K562 (cell line): Measurements from ENCODE around the gene HYCC2. TPM values are rescaled to one million over a fixed set of nuclear protein-coding genes. Genes with fewer than 3 reads are reported as not detected.

Experiments
- ELF1 ChIP-seq: fragments of 200-800 bp; sonication (Bioruptor generic); IDR thresholded peaks from 2 replicates; pipeline ENCODE4 v1.6.1; 2016; ENCODE audit warnings: missing genetic modification characterization, missing compliant biosample characterization
- HNRNPH1 ChIP-seq: fragments of 200-400 bp; formaldehyde crosslinking; optimal IDR thresholded peaks from 2 replicates; pipeline ENCODE3; 2017; ENCODE audit warnings: low read depth, mild to moderate bottlenecking, low read length, moderate library complexity
- PCBP1 ChIP-seq: fragments of 200-400 bp; formaldehyde crosslinking; IDR thresholded peaks from 2 replicates; pipeline ENCODE4 v1.6.1; 2018; ENCODE audit warnings: mild to moderate bottlenecking, low read depth, low read length; ENCODE audit not compliant: poor library complexity, severe bottlenecking
- PYGO2 ChIP-seq: fragments of 450-650 bp; IDR thresholded peaks from 2 replicates; pipeline ENCODE4 v1.6.1; 2016; ENCODE audit warnings: mild to moderate bottlenecking, missing genetic modification characterization, moderate library complexity, missing compliant biosample characterization
- RBM17 ChIP-seq: fragments of 200-400 bp; formaldehyde crosslinking; IDR thresholded peaks from 2 replicates; pipeline ENCODE4 v1.6.1; 2017; ENCODE audit warnings: low read depth, mild to moderate bottlenecking, low read length, borderline replicate concordance
- RBM22 ChIP-seq: fragments of 200-400 bp; formaldehyde crosslinking; IDR thresholded peaks from 2 replicates; pipeline ENCODE4 v1.6.1; 2018; ENCODE audit warnings: low read length, low read depth; ENCODE audit not compliant: poor library complexity, severe bottlenecking
- RFX5 ChIP-seq: IDR thresholded peaks from 2 replicates; pipeline ENCODE4 v1.6.1; 2011; ENCODE audit warnings: low read depth, mild to moderate bottlenecking, improper control_type of control experiment, low read length
- SRF ChIP-seq, 2 experiments: fragments of 250-450, 450-650 bp in 1 of 2; sonication (Bioruptor Pico) in 1 of 2; sonication (generic) in 1 of 2; formaldehyde crosslinking; IDR thresholded peaks; 2 replicates each; pipeline versions ENCODE4 v1.5.0 to v1.5.1; 2020 to 2022; ENCODE audit warnings: mild to moderate bottlenecking in 1 of 2, missing genetic modification reagents in 1 of 2
- TGIF2 ChIP-seq: sonication (generic); formaldehyde crosslinking; IDR thresholded peaks from 2 replicates; pipeline ENCODE4 v1.8.1; 2022; ENCODE audit warnings: mild to moderate bottlenecking, missing genetic modification reagents, moderate library complexity
- ZBTB49 ChIP-seq: sonication (generic); formaldehyde crosslinking; IDR thresholded peaks from 2 replicates; pipeline ENCODE4 v1.8.0; 2022; ENCODE audit warnings: missing genetic modification reagents, mild to moderate bottlenecking, borderline replicate concordance
- ZBTB5 ChIP-seq: fragments of 450-650 bp; IDR thresholded peaks from 2 replicates; pipeline ENCODE4 v1.6.1; 2017; ENCODE audit warnings: antibody characterized with exemption
- ZNF586 ChIP-seq: fragments of 450-650 bp; formaldehyde crosslinking; conservative IDR thresholded peaks from 2 replicates; pipeline ENCODE4 v1.4.0; 2020; ENCODE audit warnings: mild to moderate bottlenecking, moderate library complexity
- ZNF79 ChIP-seq: fragments of 250-450 bp; sonication (Bioruptor Pico); IDR thresholded peaks from 2 replicates; pipeline ENCODE4 v1.4.0; 2020; ENCODE audit warnings: low read depth, mild to moderate bottlenecking, moderate library complexity
- polyA plus RNA-seq, 8 experiments: library from polyadenylated mRNA; depleted of rRNA in 4 of 8; stranded (reverse) in 5 of 8; unstranded in 3 of 8; fragments of >200 nt; fragmentation: Nextera tagmentation in 2 of 8; fragmentation: Illumina TruSeq in 1 of 8; extraction: Ambion mirVana in 2 of 8; extraction: Trizol in 1 of 8; gene quantifications; 2 replicates each; pipeline versions ENCODE4 v1.2.1 to v1.2.3, GENCODE V29; 2011 to 2014; ENCODE audit warnings: inconsistent platforms in 1 of 8, missing spikeins in 1 of 8
- total RNA-seq, 7 experiments: library from RNA; depleted of rRNA in 6 of 7; stranded (reverse); fragments of >200 nt in 6 of 7; fragmentation: Illumina TruSeq in 2 of 7; extraction: Trizol in 2 of 7; gene quantifications; 2 replicates each; pipeline versions ENCODE4 v1.2.1 to v1.2.3, GENCODE V29; 2011 to 2021; ENCODE audit warnings: low replicate concordance in 1 of 7
- TF ChIP-seq, protein P1 (sequence below): sonication (generic); formaldehyde crosslinking; IDR thresholded peaks from 2 replicates; pipeline ENCODE4 v1.8.0; 2022; ENCODE audit warnings: mild to moderate bottlenecking, low read depth, missing genetic modification reagents
- TF ChIP-seq, protein P2 (sequence below): sonication (generic); formaldehyde crosslinking; IDR thresholded peaks from 2 replicates; pipeline ENCODE4 v1.8.1; 2023; ENCODE audit warnings: mild to moderate bottlenecking, missing genetic modification reagents
- TF ChIP-seq, protein P3 (sequence below): fragments of 450-650 bp; formaldehyde crosslinking; IDR thresholded peaks from 2 replicates; pipeline ENCODE4 v1.4.0; 2020; ENCODE audit warnings: mild to moderate bottlenecking, moderate library complexity

The HYCC2 gene
- total and polyA plus RNA-seq, 9 of the 15 experiments (the other 6 are each of a cell fraction or from before 2014, with no cell fraction given), result 5.4 to 20.0 (median 9.8) TPM

GRCh38 chr2:201071479-201072200 is at the start of gene HYCC2, which contains the start of gene NDUFB3 (continued):
- no peak for TF ChIP-seq RFX5
- no peak for TF ChIP-seq PCBP1
- TF ChIP-seq ZNF79 (CRISPR knock-in tag), result no peak
- TF ChIP-seq RBM17, result no peak
- TF ChIP-seq, protein P1, sequence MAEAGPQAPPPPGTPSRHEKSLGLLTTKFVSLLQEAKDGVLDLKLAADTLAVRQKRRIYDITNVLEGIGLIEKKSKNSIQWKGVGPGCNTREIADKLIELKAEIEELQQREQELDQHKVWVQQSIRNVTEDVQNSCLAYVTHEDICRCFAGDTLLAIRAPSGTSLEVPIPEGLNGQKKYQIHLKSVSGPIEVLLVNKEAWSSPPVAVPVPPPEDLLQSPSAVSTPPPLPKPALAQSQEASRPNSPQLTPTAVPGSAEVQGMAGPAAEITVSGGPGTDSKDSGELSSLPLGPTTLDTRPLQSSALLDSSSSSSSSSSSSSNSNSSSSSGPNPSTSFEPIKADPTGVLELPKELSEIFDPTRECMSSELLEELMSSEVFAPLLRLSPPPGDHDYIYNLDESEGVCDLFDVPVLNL (CRISPR knock-in tag), result no peak
- TF ChIP-seq ZBTB49, result no peak
- TF ChIP-seq PYGO2 (tag), result no peak
- TF ChIP-seq ELF1 (tag), result peak; percentile 53; the same call in 1 of the 2 replicates
- no peak for TF ChIP-seq TGIF2 (CRISPR knock-in tag)
- no peak for TF ChIP-seq ZNF586 (CRISPR knock-in tag)
- no peak; the same call in 1 of the 2 replicates for TF ChIP-seq ZBTB5
- TF ChIP-seq, protein P2, sequence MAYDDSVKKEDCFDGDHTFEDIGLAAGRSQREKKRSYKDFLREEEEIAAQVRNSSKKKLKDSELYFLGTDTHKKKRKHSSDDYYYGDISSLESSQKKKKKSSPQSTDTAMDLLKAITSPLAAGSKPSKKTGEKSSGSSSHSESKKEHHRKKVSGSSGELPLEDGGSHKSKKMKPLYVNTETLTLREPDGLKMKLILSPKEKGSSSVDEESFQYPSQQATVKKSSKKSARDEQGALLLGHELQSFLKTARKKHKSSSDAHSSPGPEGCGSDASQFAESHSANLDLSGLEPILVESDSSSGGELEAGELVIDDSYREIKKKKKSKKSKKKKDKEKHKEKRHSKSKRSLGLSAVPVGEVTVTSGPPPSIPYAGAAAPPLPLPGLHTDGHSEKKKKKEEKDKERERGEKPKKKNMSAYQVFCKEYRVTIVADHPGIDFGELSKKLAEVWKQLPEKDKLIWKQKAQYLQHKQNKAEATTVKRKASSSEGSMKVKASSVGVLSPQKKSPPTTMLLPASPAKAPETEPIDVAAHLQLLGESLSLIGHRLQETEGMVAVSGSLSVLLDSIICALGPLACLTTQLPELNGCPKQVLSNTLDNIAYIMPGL (CRISPR knock-in tag), result no peak; the same call in 1 of the 2 replicates
- TF ChIP-seq, protein P3, sequence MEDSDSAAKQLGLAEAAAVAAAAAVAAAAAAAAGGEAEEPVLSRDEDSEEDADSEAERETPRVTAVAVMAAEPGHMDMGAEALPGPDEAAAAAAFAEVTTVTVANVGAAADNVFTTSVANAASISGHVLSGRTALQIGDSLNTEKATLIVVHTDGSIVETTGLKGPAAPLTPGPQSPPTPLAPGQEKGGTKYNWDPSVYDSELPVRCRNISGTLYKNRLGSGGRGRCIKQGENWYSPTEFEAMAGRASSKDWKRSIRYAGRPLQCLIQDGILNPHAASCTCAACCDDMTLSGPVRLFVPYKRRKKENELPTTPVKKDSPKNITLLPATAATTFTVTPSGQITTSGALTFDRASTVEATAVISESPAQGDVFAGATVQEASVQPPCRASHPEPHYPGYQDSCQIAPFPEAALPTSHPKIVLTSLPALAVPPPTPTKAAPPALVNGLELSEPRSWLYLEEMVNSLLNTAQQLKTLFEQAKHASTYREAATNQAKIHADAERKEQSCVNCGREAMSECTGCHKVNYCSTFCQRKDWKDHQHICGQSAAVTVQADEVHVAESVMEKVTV (CRISPR knock-in tag), result no peak
- TF ChIP-seq SRF (CRISPR knock-in tag; IDR thresholded peaks at IDR 0.05), result 0 out of 4 replicates have a peak, but pooled peaks of 1 of the 2 experiments have one; percentile 32
- no peak for TF ChIP-seq HNRNPH1
- TF ChIP-seq RBM22, result no peak
